Putamen (tissue), 1 donor: Measurements from ENCODE around the gene DMRTC2.

Experiments used
- DNase-seq: peaks from one replicate; pipeline ENCODE4 v3.0.0-alpha.2; 2016; ENCODE audit warnings: low spot score

The DMRTC2 gene

GRCh38 chr19:41890936-41891335 lies 46.1 kb downstream of the DMRTC2 start:
- DNase-seq = no peak

- no peak for DNase-seq
Observed at GRCh38 chr19:41892173-41892902, 47.5 kb downstream of the DMRTC2 start.

DNA sequence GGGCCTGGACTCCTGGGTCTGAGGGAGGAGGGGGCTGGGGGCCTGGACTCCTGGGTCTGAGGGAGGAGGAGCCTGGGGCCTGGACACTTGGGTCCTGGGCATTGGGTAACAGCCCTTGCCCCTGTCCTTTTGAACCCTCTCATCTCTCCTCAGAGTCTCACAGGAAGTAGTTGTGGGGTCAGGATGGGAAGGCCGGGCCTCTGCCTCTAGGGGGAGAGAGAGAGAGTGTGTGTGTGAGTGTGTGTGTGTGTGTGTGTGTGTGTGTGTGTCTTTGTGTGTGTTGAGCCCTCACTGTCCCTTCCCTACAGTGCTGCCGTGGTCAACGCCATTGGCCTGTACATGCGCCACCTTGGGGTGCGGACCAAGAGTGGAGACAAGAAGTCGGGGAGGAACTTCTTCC lies 49.1 kb downstream of the DMRTC2 start:
- no peak for DNase-seq

DNA sequence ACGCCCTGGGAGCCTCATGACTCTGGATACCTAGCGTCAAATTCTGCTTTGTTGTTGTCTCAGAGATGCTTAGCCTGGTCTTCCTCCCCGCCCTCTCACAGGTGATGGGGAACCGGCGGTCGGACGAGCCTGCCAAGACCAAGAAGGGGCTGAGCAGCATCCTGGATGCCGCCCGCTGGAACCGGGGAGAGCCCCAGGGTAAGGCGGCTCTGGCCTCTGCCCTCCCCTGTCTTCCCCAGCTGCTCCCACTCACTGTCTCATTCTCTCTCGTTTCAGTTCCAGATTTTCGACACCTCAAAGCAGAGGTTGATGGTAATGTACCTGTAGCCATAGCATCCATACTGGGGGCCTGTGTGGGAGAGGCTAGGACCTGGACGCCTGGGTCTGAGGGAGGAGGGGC lies 49.5 kb downstream of the DMRTC2 start:
- no peak for DNase-seq

GRCh38 chr19:41895745-41896580 lies 51.1 kb downstream of the DMRTC2 start:
- no peak for DNase-seq

DNA sequence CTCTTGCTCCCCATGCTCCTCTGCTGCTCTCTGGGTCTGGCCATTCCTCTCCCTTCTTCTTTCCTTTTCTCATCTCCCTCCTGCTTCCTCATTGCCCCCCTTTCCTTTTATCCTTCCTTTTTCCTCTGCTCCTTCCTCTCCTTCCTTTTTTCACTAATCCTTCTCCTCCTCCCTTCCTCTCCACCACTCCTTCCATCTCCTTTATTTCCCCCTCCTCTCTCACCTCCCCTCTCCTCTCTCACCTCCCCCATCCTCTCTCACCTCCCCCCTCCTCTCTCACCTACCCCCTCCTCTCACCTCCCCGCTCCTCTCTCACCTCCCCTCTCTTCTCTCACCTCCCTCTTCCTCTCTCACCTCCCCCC lies 51.7 kb downstream of the DMRTC2 start:
- DNase-seq = no peak

DNA sequence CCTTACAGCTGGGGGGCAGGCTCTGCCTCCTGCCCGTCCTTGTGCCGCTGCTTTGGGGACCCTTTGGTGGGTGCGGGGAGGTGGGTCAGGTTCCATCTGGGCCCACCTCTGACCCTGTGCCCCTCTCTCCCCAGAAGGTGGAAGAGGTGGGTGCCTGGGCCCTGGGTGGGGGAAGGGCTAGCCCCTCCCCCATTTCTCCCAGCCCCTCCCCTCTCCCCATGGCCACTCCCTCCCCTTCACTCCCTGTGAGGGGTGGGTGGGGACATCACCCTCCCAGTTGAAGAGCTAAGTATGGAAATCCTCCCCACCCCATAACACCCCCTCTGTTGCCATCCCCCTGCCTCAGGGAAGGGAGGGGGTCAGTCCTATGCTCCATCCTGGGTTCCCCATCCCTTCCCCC lies 52.3 kb downstream of the DMRTC2 start:
- DNase-seq = no peak

- no peak for DNase-seq
Observed at GRCh38 chr19:41897820-41898219, 53.0 kb downstream of the DMRTC2 start.

DNA sequence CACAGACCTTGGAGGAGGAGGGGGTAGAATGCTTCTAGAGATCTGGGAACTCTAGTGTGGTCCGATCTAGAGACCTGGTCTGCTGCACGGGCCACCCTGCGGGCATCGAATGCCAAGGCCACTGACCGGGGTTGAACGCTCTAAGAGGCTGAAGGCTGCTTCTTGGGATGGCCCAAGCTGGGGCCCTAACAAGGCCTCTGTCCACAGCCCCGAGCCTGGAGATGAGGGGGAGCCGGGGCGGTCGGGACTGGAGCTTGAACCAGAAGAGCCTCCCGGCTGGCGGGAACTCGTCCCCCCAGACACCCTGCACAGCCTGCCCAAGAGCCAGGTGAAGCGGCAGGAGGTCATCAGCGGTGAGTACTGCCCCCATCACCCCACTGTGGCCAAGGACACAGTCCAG lies 53.4 kb downstream of the DMRTC2 start:
- no peak for DNase-seq
